Liver (tissue), 3 donors: ENCODE results near the gene PIP4K2B.
A peak's percentile ranks its signal among the peaks of the same experiment; 100 is the strongest.

ENCODE experiments used
- CTCF ChIP-seq: fragments of 150-350 bp; IDR thresholded peaks from 2 replicates; pipeline ENCODE4 v1.5.1; 2017; ENCODE audit warnings: improper control_type of control experiment, low read depth, low read length; ENCODE audit not compliant: missing input control
- FOXA1 ChIP-seq: IDR thresholded peaks from 2 replicates; pipeline ENCODE4 v1.6.1; 2016; ENCODE audit warnings: antibody characterized with exemption
- RAD21 ChIP-seq, 2 donors: IDR thresholded peaks; 2 replicates each; pipeline ENCODE4 v1.6.1; 2016; ENCODE audit warnings: antibody characterized with exemption in 2 of 2, mild to moderate bottlenecking in 2 of 2
- TAF1 ChIP-seq: conservative IDR thresholded peaks from 2 replicates; pipeline ENCODE4 v1.6.1; 2016; ENCODE audit warnings: antibody characterized with exemption, mild to moderate bottlenecking
- TF ChIP-seq, protein P1 (sequence below): IDR thresholded peaks from 2 replicates; pipeline ENCODE4 v1.6.1; 2016; ENCODE audit warnings: antibody characterized with exemption
- TF ChIP-seq, protein P2 (sequence below): IDR thresholded peaks from 2 replicates; pipeline ENCODE4 v1.6.1; 2016; ENCODE audit warnings: antibody characterized with exemption, mild to moderate bottlenecking
- donor health status: healthy.
- donor health status: healthy.

DNA sequence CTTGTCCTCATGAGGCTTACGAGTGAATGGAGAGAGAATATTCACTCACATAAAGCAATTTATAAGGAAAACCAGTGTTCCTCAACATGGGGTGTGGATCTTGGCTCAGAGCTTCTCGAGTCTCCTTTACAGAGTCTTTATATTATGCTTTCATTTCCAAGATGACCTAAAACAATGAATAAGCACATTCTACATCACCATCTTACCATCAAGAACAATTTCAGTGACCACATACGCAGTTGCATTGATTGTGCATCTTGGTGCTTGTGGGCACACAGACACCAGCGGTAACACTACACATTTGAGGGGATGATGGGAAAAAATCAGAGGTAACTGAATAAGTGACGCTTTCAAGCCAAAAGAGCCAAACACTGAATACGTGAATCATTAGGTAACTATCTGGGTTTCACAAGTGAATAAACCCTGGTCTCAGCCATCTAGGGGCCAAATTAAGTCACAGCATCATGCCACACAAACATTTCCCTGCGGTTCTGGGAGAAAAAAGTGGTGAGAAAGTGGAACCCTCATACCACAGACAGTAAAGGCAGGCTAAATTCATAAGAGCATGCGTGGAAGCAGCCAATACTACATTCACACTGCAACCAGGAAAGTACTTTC is 16.3 kb upstream of the PIP4K2B start:
- TF ChIP-seq CTCF, result peak; percentile 17
- TF ChIP-seq, protein P1, sequence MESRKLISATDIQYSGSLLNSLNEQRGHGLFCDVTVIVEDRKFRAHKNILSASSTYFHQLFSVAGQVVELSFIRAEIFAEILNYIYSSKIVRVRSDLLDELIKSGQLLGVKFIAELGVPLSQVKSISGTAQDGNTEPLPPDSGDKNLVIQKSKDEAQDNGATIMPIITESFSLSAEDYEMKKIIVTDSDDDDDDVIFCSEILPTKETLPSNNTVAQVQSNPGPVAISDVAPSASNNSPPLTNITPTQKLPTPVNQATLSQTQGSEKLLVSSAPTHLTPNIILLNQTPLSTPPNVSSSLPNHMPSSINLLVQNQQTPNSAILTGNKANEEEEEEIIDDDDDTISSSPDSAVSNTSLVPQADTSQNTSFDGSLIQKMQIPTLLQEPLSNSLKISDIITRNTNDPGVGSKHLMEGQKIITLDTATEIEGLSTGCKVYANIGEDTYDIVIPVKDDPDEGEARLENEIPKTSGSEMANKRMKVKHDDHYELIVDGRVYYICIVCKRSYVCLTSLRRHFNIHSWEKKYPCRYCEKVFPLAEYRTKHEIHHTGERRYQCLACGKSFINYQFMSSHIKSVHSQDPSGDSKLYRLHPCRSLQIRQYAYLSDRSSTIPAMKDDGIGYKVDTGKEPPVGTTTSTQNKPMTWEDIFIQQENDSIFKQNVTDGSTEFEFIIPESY, result no peak
- TF ChIP-seq TAF1, result no peak
- TF ChIP-seq, protein P2, sequence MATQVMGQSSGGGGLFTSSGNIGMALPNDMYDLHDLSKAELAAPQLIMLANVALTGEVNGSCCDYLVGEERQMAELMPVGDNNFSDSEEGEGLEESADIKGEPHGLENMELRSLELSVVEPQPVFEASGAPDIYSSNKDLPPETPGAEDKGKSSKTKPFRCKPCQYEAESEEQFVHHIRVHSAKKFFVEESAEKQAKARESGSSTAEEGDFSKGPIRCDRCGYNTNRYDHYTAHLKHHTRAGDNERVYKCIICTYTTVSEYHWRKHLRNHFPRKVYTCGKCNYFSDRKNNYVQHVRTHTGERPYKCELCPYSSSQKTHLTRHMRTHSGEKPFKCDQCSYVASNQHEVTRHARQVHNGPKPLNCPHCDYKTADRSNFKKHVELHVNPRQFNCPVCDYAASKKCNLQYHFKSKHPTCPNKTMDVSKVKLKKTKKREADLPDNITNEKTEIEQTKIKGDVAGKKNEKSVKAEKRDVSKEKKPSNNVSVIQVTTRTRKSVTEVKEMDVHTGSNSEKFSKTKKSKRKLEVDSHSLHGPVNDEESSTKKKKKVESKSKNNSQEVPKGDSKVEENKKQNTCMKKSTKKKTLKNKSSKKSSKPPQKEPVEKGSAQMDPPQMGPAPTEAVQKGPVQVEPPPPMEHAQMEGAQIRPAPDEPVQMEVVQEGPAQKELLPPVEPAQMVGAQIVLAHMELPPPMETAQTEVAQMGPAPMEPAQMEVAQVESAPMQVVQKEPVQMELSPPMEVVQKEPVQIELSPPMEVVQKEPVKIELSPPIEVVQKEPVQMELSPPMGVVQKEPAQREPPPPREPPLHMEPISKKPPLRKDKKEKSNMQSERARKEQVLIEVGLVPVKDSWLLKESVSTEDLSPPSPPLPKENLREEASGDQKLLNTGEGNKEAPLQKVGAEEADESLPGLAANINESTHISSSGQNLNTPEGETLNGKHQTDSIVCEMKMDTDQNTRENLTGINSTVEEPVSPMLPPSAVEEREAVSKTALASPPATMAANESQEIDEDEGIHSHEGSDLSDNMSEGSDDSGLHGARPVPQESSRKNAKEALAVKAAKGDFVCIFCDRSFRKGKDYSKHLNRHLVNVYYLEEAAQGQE, result no peak
- TF ChIP-seq FOXA1, result no peak
- TF ChIP-seq RAD21 (IDR thresholded peaks at IDR 0.05), result no peak
